Suprapubic skin (tissue), 3 donors: ENCODE data around the gene ZNF165.

Source experiments
- POLR2A ChIP-seq, 2 donors: fragments of 450-650 bp; IDR thresholded peaks; one replicate each; pipeline ENCODE4 v1.6.1; 2017; ENCODE audit warnings: antibody characterized with exemption in 2 of 2, mild to moderate bottlenecking in 2 of 2, moderate library complexity in 2 of 2
- TF ChIP-seq, protein P1 (sequence below), 2 donors: fragments of 200-600 bp in 1 of 2; fragments of 450-650 bp in 1 of 2; sonication (generic) in 1 of 2; IDR thresholded peaks; one replicate each; pipeline ENCODE4 v1.5.1; 2016 to 2019; ENCODE audit warnings: antibody characterized with exemption in 2 of 2, mild to moderate bottlenecking in 1 of 2, moderate library complexity in 1 of 2

DNA sequence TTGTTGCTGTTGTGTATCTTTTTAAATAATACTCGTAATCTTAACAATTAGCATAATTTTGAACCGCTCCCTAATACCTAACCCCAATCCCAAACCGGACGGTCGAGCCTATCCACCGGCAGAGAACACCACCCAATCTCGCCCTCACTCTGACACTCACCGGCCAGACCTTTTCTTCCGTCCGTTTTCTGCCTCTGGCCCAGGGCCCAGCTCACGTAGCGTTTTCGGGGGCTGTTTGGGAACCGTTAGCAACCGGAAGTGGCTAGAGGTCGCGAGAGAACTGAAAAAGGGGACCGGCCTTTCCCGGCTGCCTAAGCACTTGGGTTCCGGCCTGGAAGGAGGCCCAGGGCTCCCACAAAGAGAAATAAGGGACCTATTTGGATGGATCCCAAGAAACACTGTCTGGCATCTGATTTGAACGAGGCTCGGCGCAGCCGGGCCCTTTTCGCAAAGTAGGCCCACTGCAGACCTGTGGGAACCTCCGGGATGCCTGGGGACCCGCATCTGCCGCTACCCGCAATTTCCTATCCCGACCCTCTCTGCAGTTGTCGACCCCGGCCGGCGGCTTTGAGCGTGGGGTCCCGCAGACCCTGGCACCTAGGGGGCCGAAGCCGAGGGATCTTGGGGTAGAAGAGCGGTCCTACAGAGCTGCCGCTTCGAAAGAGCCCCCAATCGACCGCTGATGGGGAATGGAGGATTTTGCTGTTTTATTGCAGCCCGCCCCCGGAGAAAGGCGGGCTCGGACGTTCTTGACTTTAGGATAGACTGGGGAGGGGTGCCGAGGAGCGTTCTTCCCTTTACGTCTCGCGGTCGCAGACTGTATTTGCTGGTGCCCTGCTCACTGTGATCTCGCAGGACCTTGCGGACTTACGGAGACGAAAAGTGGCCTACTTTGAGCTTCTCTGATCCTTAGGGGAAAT lies 56.5 kb downstream of the ZNF165 start:
- TF ChIP-seq, protein P1, sequence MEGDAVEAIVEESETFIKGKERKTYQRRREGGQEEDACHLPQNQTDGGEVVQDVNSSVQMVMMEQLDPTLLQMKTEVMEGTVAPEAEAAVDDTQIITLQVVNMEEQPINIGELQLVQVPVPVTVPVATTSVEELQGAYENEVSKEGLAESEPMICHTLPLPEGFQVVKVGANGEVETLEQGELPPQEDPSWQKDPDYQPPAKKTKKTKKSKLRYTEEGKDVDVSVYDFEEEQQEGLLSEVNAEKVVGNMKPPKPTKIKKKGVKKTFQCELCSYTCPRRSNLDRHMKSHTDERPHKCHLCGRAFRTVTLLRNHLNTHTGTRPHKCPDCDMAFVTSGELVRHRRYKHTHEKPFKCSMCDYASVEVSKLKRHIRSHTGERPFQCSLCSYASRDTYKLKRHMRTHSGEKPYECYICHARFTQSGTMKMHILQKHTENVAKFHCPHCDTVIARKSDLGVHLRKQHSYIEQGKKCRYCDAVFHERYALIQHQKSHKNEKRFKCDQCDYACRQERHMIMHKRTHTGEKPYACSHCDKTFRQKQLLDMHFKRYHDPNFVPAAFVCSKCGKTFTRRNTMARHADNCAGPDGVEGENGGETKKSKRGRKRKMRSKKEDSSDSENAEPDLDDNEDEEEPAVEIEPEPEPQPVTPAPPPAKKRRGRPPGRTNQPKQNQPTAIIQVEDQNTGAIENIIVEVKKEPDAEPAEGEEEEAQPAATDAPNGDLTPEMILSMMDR (IDR thresholded peaks at IDR 0.05), result no peak
- TF ChIP-seq POLR2A (IDR thresholded peaks at IDR 0.05), result no peak
